Right renal pelvis (tissue), 4 donors: ENCODE measurements around the gene PIGBOS1. TPM values are rescaled to one million over a fixed set of nuclear protein-coding genes. Genes with fewer than 3 reads are reported as not detected.
"Not testable (repeated sequence)": the region's sequence is repeated elsewhere in the genome, so short reads cannot be mapped to it uniquely, and the experiment has no call there.

Experiments used
- DNase-seq, 4 donors: peaks; one replicate each; pipeline ENCODE4 v3.0.0-alpha.2; 2013; ENCODE audit warnings: low read depth in 4 of 4, low spot score in 3 of 4, missing footprints in 1 of 4
- polyA plus RNA-seq, 4 donors: library from polyadenylated mRNA; unstranded; fragments of 120-200 nt; gene quantifications; one replicate each; pipeline ENCODE4 v1.2.1, GENCODE V29; 2013; ENCODE audit not compliant: insufficient read length in 4 of 4

PIGBOS1 gene
- polyA plus RNA-seq, 4 donors: 14.2 to 17.9 (median 16.5) TPM

DNA sequence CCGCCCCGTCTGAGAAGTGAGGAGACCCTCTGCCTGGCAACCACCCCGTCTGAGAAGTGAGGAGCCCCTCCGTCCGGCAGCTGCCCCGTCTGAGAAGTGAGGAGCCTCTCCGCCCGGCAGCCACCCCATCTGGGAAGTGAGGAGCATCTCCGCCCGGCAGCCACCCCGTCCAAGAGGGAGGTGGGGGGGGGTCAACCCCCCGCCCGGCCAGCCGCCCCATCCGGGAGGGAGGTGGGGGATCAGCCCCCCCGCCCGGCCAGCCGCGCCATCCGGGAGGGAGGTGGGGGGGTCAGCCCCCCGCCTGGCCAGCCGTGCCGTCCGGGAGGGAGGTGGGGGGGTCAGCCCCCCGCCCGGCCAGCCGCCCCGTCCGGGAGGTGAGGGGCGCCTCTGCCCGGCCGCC, 16.1 kb downstream of the PIGBOS1 start:
- not testable (repeated sequence) for DNase-seq

DNA sequence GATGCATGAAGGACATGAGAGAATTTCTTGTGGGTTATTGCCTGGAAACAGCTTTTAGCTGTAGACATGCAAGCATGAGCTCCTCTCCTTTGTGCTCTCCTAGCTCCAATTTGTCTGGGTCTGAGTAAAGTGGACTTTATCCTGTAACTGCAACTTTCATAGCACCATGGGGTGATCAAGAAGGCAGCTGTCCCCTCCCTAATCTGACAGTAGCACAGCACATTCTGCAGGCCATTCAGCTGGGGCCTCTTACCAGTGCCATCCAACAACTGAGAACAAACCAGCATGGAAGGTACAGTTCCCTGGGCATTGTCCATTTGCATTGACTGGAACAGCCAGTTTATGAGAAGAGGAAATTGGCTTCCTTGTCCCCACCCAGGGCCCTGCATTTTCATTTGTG, 21.6 kb downstream of the PIGBOS1 start:
- no peak for DNase-seq

- peak; percentile 75 to 80 (median 78) for DNase-seq
Measured at GRCh38 chr15:55290528-55291057, 28.3 kb downstream of the PIGBOS1 start.

- DNase-seq: peak; percentile 41 to 63 (median 57)
Measured at GRCh38 chr15:55289746-55290527, 29.0 kb downstream of the PIGBOS1 start, which contains the start of gene RAB27A. Gene RAB27A (minus strand): TSS chr15:55289813. CDS start chr15:55234934, 54,879 bp downstream.

DNA sequence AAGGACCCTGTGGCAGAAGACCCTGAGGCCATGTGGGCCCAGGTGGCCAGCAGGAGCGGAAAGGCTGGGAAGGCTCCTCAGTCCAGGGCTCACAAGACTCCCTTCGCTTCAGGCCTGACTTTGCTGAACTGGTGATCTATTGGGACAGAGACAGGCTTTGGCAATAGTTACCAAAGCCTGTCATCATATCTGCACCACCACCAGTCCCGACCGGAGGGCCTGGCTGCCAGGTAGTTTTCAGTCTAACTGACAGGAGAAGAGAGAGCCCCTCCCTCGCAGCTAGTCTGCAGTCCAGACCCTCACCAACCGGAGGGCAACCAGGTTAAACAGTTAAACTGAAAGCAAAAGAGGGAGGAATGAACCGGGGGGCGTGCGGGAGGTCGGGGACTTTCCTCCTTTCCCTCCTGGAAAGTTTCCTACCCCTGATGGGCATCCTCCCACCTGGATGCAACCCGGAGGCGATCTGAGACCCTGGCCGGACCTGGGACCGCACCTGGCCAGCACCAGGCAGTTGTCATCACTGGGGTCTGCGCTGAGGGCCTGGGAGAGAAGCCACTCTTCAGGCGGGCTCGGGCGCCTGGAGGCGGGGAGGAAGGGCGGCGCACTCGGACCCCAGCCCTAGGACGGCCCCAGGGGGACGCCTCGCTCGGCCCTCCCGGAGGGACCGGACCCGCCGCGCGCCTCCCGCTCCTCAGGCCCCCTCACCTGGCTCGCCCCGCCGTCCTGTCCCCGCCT, 29.7 kb downstream of the PIGBOS1 start:
- peak in 2 of 4 donors; percentile 9 to 25 for DNase-seq

DNA sequence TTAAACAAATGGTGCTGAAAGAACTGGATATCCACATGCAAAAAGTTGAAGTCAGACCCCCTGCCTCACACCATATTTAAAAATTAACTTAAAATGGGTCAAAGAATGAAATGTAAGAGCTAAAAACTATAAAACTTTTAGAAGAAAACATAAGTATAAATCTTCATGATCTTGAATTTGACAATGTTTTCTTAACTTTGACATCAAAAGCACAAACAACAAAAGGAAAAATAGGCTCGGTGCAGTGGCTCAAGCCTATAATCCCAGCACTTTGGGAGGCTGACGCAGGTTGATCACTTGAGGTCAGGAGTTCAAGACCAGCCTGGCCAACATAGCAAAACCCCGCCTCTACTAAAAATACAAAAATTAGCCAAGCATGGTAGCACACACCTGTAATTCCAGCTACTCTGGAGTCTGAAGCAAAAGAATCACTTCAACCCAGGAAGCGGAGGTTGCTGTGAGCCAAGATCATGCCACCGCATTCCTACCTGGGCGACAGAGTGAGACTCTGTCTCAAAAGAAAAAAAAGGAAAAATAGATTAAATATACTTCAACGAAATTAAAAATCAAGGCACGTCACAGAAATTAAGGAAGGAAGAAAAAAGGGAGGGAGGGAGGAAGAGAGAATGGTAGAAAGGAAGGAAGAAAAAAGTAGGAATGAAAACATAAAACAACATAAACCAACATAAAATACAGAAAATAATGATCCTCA, 30.8 kb downstream of the PIGBOS1 start:
- no peak for DNase-seq

GRCh38 chr15:55286442-55287189, 32.3 kb downstream of the PIGBOS1 start:
- DNase-seq: not testable (repeated sequence)

DNA sequence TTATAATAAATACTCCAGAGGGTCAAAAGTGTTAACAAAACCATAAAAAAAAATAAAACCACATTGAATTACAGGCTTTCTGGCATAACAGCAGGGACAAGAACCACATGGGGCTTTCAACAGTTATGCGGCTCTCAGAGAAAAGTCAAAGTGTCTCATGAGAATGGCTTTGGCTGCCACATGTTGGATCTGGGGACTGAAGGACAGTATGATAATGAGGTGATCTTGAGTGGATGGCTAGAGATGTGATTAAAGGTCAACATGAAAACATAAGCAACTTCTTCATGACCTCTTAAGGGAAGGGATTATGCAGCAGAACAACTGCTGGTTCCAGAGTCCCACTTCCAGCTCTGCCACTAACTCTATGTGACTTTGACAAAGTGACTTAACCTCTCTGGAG, 34.5 kb downstream of the PIGBOS1 start:
- DNase-seq: no peak

DNA sequence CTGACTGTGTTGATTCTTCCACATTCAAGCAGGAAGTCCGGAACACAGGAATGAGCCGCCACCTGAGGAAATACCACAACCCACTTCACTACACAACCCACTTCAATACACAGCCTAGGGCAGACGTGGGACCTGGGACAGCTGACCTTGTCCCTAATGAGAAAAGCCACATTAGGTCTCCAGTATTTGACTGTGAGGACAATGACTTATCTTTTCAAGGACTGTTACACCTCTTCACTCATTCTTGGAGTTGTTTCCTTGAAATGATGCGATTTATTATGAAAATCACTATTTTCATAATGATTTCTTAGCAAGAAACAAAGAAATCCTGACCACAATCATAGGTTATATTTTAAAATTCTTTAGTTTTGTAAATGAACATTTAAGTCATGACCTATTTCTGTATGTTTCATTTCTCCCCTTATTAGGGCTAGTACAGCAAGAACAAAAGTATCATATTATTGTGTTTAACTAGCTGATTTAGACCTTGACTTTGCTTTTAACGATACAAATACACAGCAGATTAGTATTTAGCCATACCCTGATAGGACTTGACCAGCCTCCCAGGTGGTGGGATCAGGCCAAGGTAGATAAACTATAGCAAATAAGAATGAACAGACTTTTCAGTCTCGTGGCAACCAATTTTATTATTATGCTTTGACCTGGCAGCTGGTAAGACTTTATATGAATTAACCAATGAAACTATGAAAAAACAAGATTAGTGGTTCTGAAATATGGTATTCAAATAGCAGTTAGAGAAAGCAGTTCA, 35.4 kb downstream of the PIGBOS1 start:
- no peak for DNase-seq

DNA sequence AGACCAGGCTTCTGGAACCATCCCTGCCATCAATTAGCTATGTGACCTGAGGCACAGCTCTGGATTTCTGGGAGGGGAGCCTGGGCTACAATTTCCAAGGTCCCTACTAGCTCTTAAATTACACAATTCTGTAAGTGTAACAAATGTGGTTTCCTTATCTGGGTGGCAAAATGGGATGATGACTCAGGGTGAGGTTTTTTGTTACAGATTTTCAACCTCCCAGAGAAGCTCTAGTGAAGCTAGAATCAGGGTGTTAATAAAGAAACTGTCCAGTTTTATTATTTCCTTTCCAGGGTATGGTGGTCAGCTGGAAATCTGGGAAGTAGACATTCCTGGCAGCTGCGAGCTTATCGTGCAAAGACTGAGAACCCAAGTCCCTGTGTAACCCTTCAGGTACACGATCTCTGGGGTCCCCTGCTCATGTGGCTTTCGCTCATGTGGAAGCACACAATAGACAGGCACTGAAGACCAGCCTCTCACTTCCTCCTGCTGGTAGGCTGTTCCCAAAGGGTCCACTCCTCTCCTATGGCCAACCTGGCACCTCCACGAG, 36.6 kb downstream of the PIGBOS1 start:
- DNase-seq: no peak

DNA sequence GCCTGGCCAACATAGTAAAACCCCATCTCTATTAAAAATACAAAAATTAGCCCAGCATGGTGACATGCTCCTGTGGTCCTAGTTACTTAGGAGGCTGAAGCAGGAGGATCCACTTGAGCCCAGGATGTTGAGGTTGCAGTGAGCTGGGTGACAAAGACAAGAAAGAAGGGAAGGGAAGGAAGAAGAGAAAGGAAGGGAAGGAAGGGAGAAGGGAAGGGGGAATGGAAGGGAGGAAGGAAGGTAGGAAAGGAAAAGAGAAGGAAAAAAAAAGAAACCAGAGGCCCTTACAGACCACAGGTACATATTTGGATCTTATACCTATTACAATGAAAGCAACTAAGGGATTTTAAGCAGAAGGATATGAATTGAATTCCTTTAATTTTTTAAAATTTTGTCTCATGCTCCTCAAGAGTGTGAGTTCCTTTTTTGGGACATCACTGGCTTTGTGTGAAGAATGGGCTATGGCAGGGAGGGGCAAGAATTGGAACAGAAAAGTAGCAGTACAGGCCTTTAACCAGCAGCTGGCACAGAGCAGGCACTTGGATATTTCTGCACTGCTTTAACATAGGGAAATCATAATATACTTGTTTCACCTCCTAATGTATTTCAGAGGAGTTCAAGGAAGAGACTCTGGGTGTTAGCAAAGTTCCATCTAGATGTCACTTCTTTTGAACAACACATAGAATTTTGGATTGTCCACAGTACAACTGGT, 37.2 kb downstream of the PIGBOS1 start:
- DNase-seq: no peak

- not testable (repeated sequence) for DNase-seq
Measured at GRCh38 chr15:55280589-55280988, 38.3 kb downstream of the PIGBOS1 start.

DNA sequence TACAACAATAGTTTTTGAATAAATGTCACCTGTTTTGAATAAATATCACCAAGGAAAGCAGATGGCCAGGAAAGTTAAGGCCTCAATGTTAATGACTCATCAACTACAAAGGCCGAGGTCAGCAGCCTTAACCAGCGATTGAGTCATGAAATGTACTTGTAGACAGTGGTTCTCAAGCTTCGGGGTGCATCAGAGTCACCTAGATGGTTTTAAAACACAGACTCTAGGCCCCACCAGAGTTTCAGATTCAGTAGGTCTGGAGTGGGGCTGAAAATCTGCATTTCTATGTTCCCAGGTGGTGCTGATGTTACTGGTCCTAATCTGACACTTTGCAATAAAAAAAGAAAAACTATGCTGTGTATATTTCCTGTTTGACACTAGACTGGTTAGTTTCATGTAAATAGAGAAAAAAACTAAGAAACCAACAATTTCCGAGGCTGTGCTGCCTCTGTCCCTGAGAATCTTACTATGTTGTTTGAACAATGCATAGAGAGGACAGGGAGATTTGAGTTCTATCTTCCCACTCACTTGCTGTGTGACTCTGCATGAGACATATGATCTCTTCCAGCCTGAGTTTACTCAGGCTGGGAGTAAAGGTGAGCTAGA, 39.1 kb downstream of the PIGBOS1 start:
- DNase-seq: no peak

DNA sequence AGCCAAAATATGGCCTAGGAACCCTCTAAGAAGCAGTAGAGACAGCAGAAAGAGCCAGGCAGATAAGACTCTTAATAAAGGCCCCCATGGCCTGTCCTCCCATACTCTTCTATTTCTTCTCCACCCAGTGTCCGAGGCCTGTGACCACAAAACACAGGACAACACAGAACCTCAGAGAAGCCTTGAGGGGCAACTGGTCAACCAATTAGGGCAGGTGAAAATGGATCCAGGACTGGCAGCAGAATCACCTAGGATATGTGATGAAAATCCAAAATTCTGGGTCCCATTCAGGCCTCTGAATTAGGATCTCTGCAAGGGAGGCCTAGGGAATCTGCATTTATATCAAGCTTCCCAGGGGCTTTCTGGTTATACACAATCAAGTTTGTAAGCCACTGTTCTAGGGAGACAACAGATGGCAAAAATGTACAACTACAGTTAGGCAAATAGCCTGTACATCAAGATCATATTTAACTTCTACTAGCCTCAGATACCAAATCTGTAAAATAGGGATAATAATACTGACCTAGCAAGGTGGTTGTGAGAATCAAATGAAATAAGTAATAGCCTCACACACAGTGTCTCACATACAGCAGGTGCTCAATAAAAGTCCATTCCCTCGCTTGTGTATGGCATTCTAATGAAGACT, 39.7 kb downstream of the PIGBOS1 start:
- no peak for DNase-seq

DNA sequence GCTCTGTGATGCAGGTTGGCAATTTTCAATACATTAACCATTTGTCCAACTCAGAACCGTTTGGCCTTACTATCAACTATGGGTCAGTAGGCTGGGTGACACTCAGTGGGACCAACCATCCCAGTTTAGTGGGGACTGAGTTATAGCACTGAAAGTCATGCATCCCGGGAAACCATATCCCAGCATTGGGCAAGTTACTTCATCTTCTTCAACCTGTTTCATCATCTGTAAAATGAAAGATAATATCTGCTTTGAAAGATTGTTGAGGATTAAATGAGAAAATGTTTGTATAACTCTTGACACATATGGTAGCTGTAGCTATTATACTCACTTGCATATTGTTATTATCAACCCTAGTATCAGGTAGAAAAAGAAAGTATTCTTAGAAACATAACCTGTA, 41.2 kb downstream of the PIGBOS1 start:
- DNase-seq: no peak

GRCh38 chr15:55277116-55277564, 41.8 kb downstream of the PIGBOS1 start:
- DNase-seq: no peak

GRCh38 chr15:55276324-55276723, 42.6 kb downstream of the PIGBOS1 start:
- DNase-seq: no peak

- DNase-seq: no peak
Measured at GRCh38 chr15:55270291-55270690, 48.6 kb downstream of the PIGBOS1 start.
